ENCODE measurements around the gene MICAL2. TPM values are rescaled to one million over a fixed set of nuclear protein-coding genes. Genes with fewer than 3 reads are reported as not detected.

The MICAL2 gene
- total RNA-seq, 2 experiments from 2014 or later = not detected

DNA sequence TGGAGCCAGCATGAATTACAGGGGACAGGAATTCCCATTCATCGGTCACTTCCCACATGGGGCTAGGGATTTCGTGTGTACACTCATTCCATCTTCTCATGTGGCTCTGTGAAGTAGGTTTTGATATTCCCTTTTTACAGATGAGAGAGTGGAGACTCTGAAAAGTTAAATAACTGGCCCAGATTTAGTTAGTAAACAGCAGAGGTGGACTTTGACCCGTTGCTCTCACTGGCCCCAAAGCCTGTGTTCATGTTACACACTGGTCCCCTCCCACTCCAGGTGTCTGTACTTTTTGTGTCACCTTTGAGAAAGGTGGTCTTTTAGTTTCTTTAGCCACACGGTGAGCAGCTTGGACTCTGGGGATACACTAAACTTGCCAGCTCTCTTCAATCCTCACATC lies 108.5 kb downstream of the MICAL2 start:
- no peaks in the 10 kb centered on the region for H3K9me2 ChIP-seq (ENCODE audit: insufficient read depth, low read length)
- ChIA-PET CTCF (ENCODE audit: unreplicated experiment) (no interaction called here), POLR2A (no interaction called here)
- H3K4me2 ChIP-seq (ENCODE audit: low read length) = no peak overlapping the region
- H3K36me3 ChIP-seq (ENCODE audit: insufficient read depth, low read length) = no peaks in the 10 kb centered on the region
- H4K20me1 ChIP-seq (ENCODE audit: insufficient read depth, low read length) = no peaks in the 10 kb centered on the region
- intact Hi-C loops (cut with micrococcal nuclease; ENCODE audit: unreplicated experiment) = no loop called here
- H3K79me2 ChIP-seq (ENCODE audit: insufficient read depth, low read depth, low read length) = no peaks in the 10 kb centered on the region
- TF ChIP-seq EZH2phosphoT487 (IDR thresholded peaks at IDR 0.05; ENCODE audit: borderline replicate concordance, low read depth, low read length) (no peak), CTCF (conservative IDR thresholded peaks at IDR 0.05; ENCODE audit: low read length) (no peak)
- BruUV-seq (replicated peaks) = no TSS peak
- no peak overlapping the region for H3K4me3 ChIP-seq (ENCODE audit: low read depth, low read length, poor library complexity, severe bottlenecking)
- no peaks in the 10 kb centered on the region for H3K9me3 ChIP-seq (ENCODE audit: low read length)
- H2AFZ ChIP-seq (ENCODE audit: low read length) = no peak overlapping the region
- H3K27ac ChIP-seq (ENCODE audit: low read depth, low read length, poor library complexity, severe bottlenecking) = no peak overlapping the region
- no peaks in the 10 kb centered on the region for H3K4me1 ChIP-seq (ENCODE audit: insufficient read depth, low read length, poor library complexity, severe bottlenecking)
- DNase-seq (ENCODE audit: low spot score) = no peak

- no peak overlapping the region for H3K4me2 ChIP-seq (ENCODE audit: low read length)
- H3K4me3 ChIP-seq (ENCODE audit: low read depth, low read length, poor library complexity, severe bottlenecking) = no peak overlapping the region
- H3K9me2 ChIP-seq (ENCODE audit: insufficient read depth, low read length) = no peaks in the 10 kb centered on the region
- no peaks in the 10 kb centered on the region for H3K79me2 ChIP-seq (ENCODE audit: insufficient read depth, low read depth, low read length)
- no peaks in the 10 kb centered on the region for H3K4me1 ChIP-seq (ENCODE audit: insufficient read depth, low read length, poor library complexity, severe bottlenecking)
- H3K27ac ChIP-seq (ENCODE audit: low read depth, low read length, poor library complexity, severe bottlenecking) = no peak overlapping the region
- no TSS peak for BruUV-seq (replicated peaks)
- ChIA-PET CTCF (ENCODE audit: unreplicated experiment) (no interaction called here), POLR2A (interaction anchor here (0.6 kb wide), 1 partner anchor 96 kb away, joined by 5 read pairs; no protein-coding TSS in a partner anchor)
- H2AFZ ChIP-seq (ENCODE audit: low read length) = no peak overlapping the region
- no peaks in the 10 kb centered on the region for H4K20me1 ChIP-seq (ENCODE audit: insufficient read depth, low read length)
- intact Hi-C loops (cut with micrococcal nuclease; ENCODE audit: unreplicated experiment) = no loop called here
- no peaks in the 10 kb centered on the region for H3K36me3 ChIP-seq (ENCODE audit: insufficient read depth, low read length)
- DNase-seq (ENCODE audit: low spot score) = no peak
- TF ChIP-seq EZH2phosphoT487 (IDR thresholded peaks at IDR 0.05; ENCODE audit: borderline replicate concordance, low read depth, low read length) = no peak
- TF ChIP-seq CTCF (conservative IDR thresholded peaks at IDR 0.05; ENCODE audit: low read length) = no peak
- no peaks in the 10 kb centered on the region for H3K9me3 ChIP-seq (ENCODE audit: low read length)
Observed at GRCh38 chr11:12219757-12220156, 109.4 kb downstream of the MICAL2 start.

- no peak for TF ChIP-seq CTCF (conservative IDR thresholded peaks at IDR 0.05; ENCODE audit: low read length)
- no peak for TF ChIP-seq EZH2phosphoT487 (IDR thresholded peaks at IDR 0.05; ENCODE audit: borderline replicate concordance, low read depth, low read length)
- no peaks in the 10 kb centered on the region for H3K79me2 ChIP-seq (ENCODE audit: insufficient read depth, low read depth, low read length)
- no TSS peak for BruUV-seq (replicated peaks)
- CTCF ChIA-PET (ENCODE audit: unreplicated experiment) = no interaction called here
- DNase-seq (ENCODE audit: low spot score) = no peak
- H3K4me3 ChIP-seq (ENCODE audit: low read depth, low read length, poor library complexity, severe bottlenecking) = no peak overlapping the region
- no peak overlapping the region for H2AFZ ChIP-seq (ENCODE audit: low read length)
- POLR2A ChIA-PET = no interaction called here
- no peak overlapping the region for H3K27ac ChIP-seq (ENCODE audit: low read depth, low read length, poor library complexity, severe bottlenecking)
- no peak overlapping the region for H3K4me2 ChIP-seq (ENCODE audit: low read length)
- H3K9me3 ChIP-seq (ENCODE audit: low read length) = no peaks in the 10 kb centered on the region
- H4K20me1 ChIP-seq (ENCODE audit: insufficient read depth, low read length) = no peaks in the 10 kb centered on the region
- no peaks in the 10 kb centered on the region for H3K4me1 ChIP-seq (ENCODE audit: insufficient read depth, low read length, poor library complexity, severe bottlenecking)
- H3K9me2 ChIP-seq (ENCODE audit: insufficient read depth, low read length) = no peaks in the 10 kb centered on the region
- intact Hi-C loops (cut with micrococcal nuclease; ENCODE audit: unreplicated experiment) = no loop called here
- H3K36me3 ChIP-seq (ENCODE audit: insufficient read depth, low read length) = no peaks in the 10 kb centered on the region
Observed at GRCh38 chr11:12220305-12220704, 109.9 kb downstream of the MICAL2 start.

Data from OCI-LY7 (cell line).